GM08714 (cell line): ENCODE results near the gene ILF3.

ENCODE experiments used
- H3K4me3 ChIP-seq: fragments of 200-500 bp; sonication (Bioruptor generic); 2 replicates; pipeline ENCODE4 v1.5.1; 2014; ENCODE audit warnings: mild to moderate bottlenecking, low read length, inconsistent platforms
- ZNF274 ChIP-seq: IDR thresholded peaks from 2 replicates; pipeline ENCODE4 v1.6.1; 2012; ENCODE audit warnings: mild to moderate bottlenecking, low read depth, low read length

The ILF3 gene

GRCh38 chr19:10736916-10737551 is 82.9 kb downstream of the ILF3 start:
- no peak for TF ChIP-seq ZNF274

GRCh38 chr19:10737722-10738121 is 83.6 kb downstream of the ILF3 start:
- TF ChIP-seq ZNF274 = no peak
- no peak overlapping the region for H3K4me3 ChIP-seq

More at GRCh38 chr19:10736916-10737551, 82.9 kb downstream of the ILF3 start:
- no peak overlapping the region for H3K4me3 ChIP-seq

- TF ChIP-seq ZNF274 = no peak
- H3K4me3 ChIP-seq = no peak overlapping the region
Observed at GRCh38 chr19:10740798-10741197, 86.7 kb downstream of the ILF3 start.
